GM18861 (cell line): ENCODE results near the gene NPHS1.
"Not testable (repeated sequence)": the region's sequence is repeated elsewhere in the genome, so short reads cannot be mapped to it uniquely, and the experiment has no call there.

Experiments
- ATAC-seq: cut with Tn5 transposase; IDR thresholded peaks from one replicate; pipeline ENCODE4 v1.9.1; 2021; ENCODE audit not compliant: unreplicated experiment

Gene NPHS1

GRCh38 chr19:35813043-35813890 is 39.0 kb downstream of the NPHS1 start:
- ATAC-seq: no peak

- ATAC-seq: no peak
These were observed 39.9 kb downstream of the NPHS1 start, which contains the start of gene PRODH2 for GRCh38 chr19:35812220-35813042. Gene PRODH2, minus strand, starts transcription at chr19:35812845. Its CDS starts 40 bp downstream, at chr19:35812805.

GRCh38 chr19:35811317-35812219 is 40.7 kb downstream of the NPHS1 start:
- ATAC-seq: no peak

GRCh38 chr19:35807633-35808032 is 44.7 kb downstream of the NPHS1 start:
- ATAC-seq: no peak

- no peak for ATAC-seq
These were observed 45.7 kb downstream of the NPHS1 start for GRCh38 chr19:35806597-35806996.

- ATAC-seq: no peak
These were observed 46.7 kb downstream of the NPHS1 start for GRCh38 chr19:35805526-35806102.

GRCh38 chr19:35801828-35802227 is 50.5 kb downstream of the NPHS1 start:
- ATAC-seq: no peak

GRCh38 chr19:35797663-35798062 is 54.6 kb downstream of the NPHS1 start:
- ATAC-seq: no peak

GRCh38 chr19:35796645-35797542 is 55.4 kb downstream of the NPHS1 start:
- ATAC-seq: no peak

GRCh38 chr19:35795564-35795963 is 56.7 kb downstream of the NPHS1 start:
- not testable (repeated sequence) for ATAC-seq

- ATAC-seq: no peak
These were observed 58.7 kb downstream of the NPHS1 start for GRCh38 chr19:35793381-35794165.

GRCh38 chr19:35792888-35793287 is 59.4 kb downstream of the NPHS1 start:
- no peak for ATAC-seq

GRCh38 chr19:35792312-35792711 is 60.0 kb downstream of the NPHS1 start:
- no peak for ATAC-seq

- no peak for ATAC-seq
These were observed 60.5 kb downstream of the NPHS1 start for GRCh38 chr19:35791814-35792279.

- ATAC-seq: no peak
These were observed 61.1 kb downstream of the NPHS1 start for GRCh38 chr19:35790981-35791813.

- ATAC-seq: no peak
These were observed 62.0 kb downstream of the NPHS1 start for GRCh38 chr19:35789978-35790944.
